ENCODE measurements around the gene ZNF775. TPM values are rescaled to one million over a fixed set of nuclear protein-coding genes. Genes with fewer than 3 reads are reported as not detected.

The ZNF775 gene
- total RNA-seq, 1 donor from 2014 or later = 10.1 TPM

GRCh38 chr7:150400788-150401423 is 21.8 kb downstream of the ZNF775 start:
- no peak for DNase-seq (ENCODE audit: low read depth)
- Histone ChIP-seq H3K4me3 (ENCODE audit: low read depth, low read length) (no peak overlapping the region), H3K27me3 (ENCODE audit: control insufficient read depth, insufficient read depth, low read length) (no peaks in the 10 kb centered on the region), H3K36me3 (ENCODE audit: control insufficient read depth, insufficient read depth, low read length) (peaks cover 3% of the 10 kb centered on the region)
- no peak for TF ChIP-seq CTCF (IDR thresholded peaks at IDR 0.05; ENCODE audit: insufficient read depth, low read length, poor library complexity, severe bottlenecking)

GRCh38 chr7:150401424-150401790 is 22.3 kb downstream of the ZNF775 start:
- DNase-seq (ENCODE audit: low read depth) = no peak
- no peaks in the 10 kb centered on the region for H3K27me3 ChIP-seq (ENCODE audit: control insufficient read depth, insufficient read depth, low read length)
- peaks cover 3% of the 10 kb centered on the region for H3K36me3 ChIP-seq (ENCODE audit: control insufficient read depth, insufficient read depth, low read length)
- no peak overlapping the region for H3K4me3 ChIP-seq (ENCODE audit: low read depth, low read length)
- TF ChIP-seq CTCF (IDR thresholded peaks at IDR 0.05; ENCODE audit: insufficient read depth, low read length, poor library complexity, severe bottlenecking) = no peak

GRCh38 chr7:150401861-150402631 is 22.9 kb downstream of the ZNF775 start:
- Histone ChIP-seq H3K27me3 (ENCODE audit: control insufficient read depth, insufficient read depth, low read length) (no peaks in the 10 kb centered on the region), H3K36me3 (ENCODE audit: control insufficient read depth, insufficient read depth, low read length) (peaks cover 3% of the 10 kb centered on the region), H3K4me3 (ENCODE audit: low read depth, low read length) (no peak overlapping the region)
- no peak for DNase-seq (ENCODE audit: low read depth)
- TF ChIP-seq CTCF (IDR thresholded peaks at IDR 0.05; ENCODE audit: insufficient read depth, low read length, poor library complexity, severe bottlenecking) = no peak

GRCh38 chr7:150402671-150403321 is 23.7 kb downstream of the ZNF775 start:
- peaks cover 2% of the 10 kb centered on the region for H3K36me3 ChIP-seq (ENCODE audit: control insufficient read depth, insufficient read depth, low read length)

GRCh38 chr7:150403376-150404171 is 24.4 kb downstream of the ZNF775 start:
- Histone ChIP-seq H3K36me3 (ENCODE audit: control insufficient read depth, insufficient read depth, low read length) (no peaks in the 10 kb centered on the region), H3K27me3 (ENCODE audit: control insufficient read depth, insufficient read depth, low read length) (no peaks in the 10 kb centered on the region), H3K4me3 (ENCODE audit: low read depth, low read length) (no peak overlapping the region)
- no peak for DNase-seq (ENCODE audit: low read depth)
- TF ChIP-seq CTCF (IDR thresholded peaks at IDR 0.05; ENCODE audit: insufficient read depth, low read length, poor library complexity, severe bottlenecking) = no peak

More at GRCh38 chr7:150402671-150403321, 23.7 kb downstream of the ZNF775 start:
- no peak for DNase-seq (ENCODE audit: low read depth)
- no peak for TF ChIP-seq CTCF (IDR thresholded peaks at IDR 0.05; ENCODE audit: insufficient read depth, low read length, poor library complexity, severe bottlenecking)
- Histone ChIP-seq H3K27me3 (ENCODE audit: control insufficient read depth, insufficient read depth, low read length) (no peaks in the 10 kb centered on the region), H3K4me3 (ENCODE audit: low read depth, low read length) (no peak overlapping the region)
